Natural killer cell (primary cell): ENCODE measurements around the gene ORC6. TPM values are rescaled to one million over a fixed set of nuclear protein-coding genes. Genes with fewer than 3 reads are reported as not detected.

Experiments used
- ATAC-seq, 3 donors: fragments of 150-1000 bp in 2 of 3; fragments of 200-7000 bp in 1 of 3; cut with Tn5 transposase; 1 replicate in 1 of 3; 2 replicates in 2 of 3; pipeline ENCODE4 v1.10.0; 2021; ENCODE audit warnings: mild to moderate bottlenecking in 2 of 3, moderate library complexity in 2 of 3
- DNase-seq, 2 donors: peaks; one replicate each; pipeline versions ENCODE4 v3.0.0 to v3.0.0-alpha.2; 2013 to 2021; ENCODE audit warnings: mixed read lengths in 1 of 2
- H3K27ac ChIP-seq: one replicate; pipeline ENCODE4 v1.5.1; 2013; ENCODE audit warnings: mild to moderate bottlenecking, low read length
- H3K27me3 ChIP-seq: one replicate; pipeline ENCODE4 v1.6.1; 2013; ENCODE audit warnings: low read length; ENCODE audit not compliant: control insufficient read depth, insufficient read depth
- H3K36me3 ChIP-seq: one replicate; pipeline ENCODE4 v1.6.1; 2013; ENCODE audit warnings: low read length; ENCODE audit not compliant: control insufficient read depth, insufficient read depth
- H3K4me1 ChIP-seq: one replicate; pipeline ENCODE4 v1.6.1; 2013; ENCODE audit warnings: low read length; ENCODE audit not compliant: control insufficient read depth, insufficient read depth
- H3K4me3 ChIP-seq: one replicate; pipeline ENCODE4 v1.5.1; 2013; ENCODE audit warnings: low read length
- H3K9me3 ChIP-seq: one replicate; pipeline ENCODE4 v1.6.1; 2013; ENCODE audit warnings: low read length; ENCODE audit not compliant: control insufficient read depth, insufficient read depth
- H3K27ac Mint-ChIP-seq, 2 donors: one replicate each; pipeline ENCODE4 v1.8.0; 2022; ENCODE audit warnings: mild to moderate bottlenecking in 2 of 2, mixed read lengths in 2 of 2, moderate library complexity in 1 of 2
- H3K27me3 Mint-ChIP-seq, 2 donors: one replicate each; pipeline ENCODE4 v1.8.0; 2022; ENCODE audit warnings: low read depth in 2 of 2, mixed read lengths in 2 of 2
- H3K36me3 Mint-ChIP-seq: one replicate; pipeline ENCODE4 v1.8.0; 2022; ENCODE audit warnings: mixed read lengths
- H3K4me1 Mint-ChIP-seq, 2 donors: one replicate each; pipeline ENCODE4 v1.8.0; 2022; ENCODE audit warnings: mixed read lengths in 2 of 2
- H3K4me3 Mint-ChIP-seq: one replicate; pipeline ENCODE4 v1.8.0; 2022; ENCODE audit warnings: mild to moderate bottlenecking, moderate library complexity, mixed read lengths
- H3K9me3 Mint-ChIP-seq, 2 donors: one replicate each; pipeline ENCODE4 v1.8.0; 2022; ENCODE audit warnings: mixed read lengths in 2 of 2
- WGBS: methylation state at CpG from one replicate; pipeline ENCODE4 v1.1.7; 2013; ENCODE audit warnings: missing lambda C conversion rate; ENCODE audit not compliant: insufficient coverage; 5-methylcytosine and 5-hydroxymethylcytosine counted together
- intact Hi-C: fragments of 100-400 bp; cut with micrococcal nuclease; formaldehyde crosslinking; loops from one replicate; pipeline ENCODE4 v1.14.2; 2022
- total RNA-seq, 4 donors: library from RNA; stranded (reverse); fragments of 120-200 nt in 1 of 4; gene quantifications; one replicate each; pipeline versions ENCODE4 v1.2.3 to v1.2.4, GENCODE V29; 2013 to 2022
- TF ChIP-seq, protein P1 (sequence below): fragments of 200-600 bp; IDR thresholded peaks from one replicate; pipeline ENCODE4 v1.8.0; 2022; ENCODE audit warnings: antibody characterized with exemption

ORC6 gene
- total RNA-seq, 3 donors from 2014 or later (not counting 1 experiment from before 2014, with no cell fraction given), result 2.9 to 11.4 (median 5.9) TPM

- no peak overlapping the region for H3K4me3 Mint-ChIP-seq
- Histone ChIP-seq H3K9me3 (no peaks in the 10 kb centered on the region), H3K4me3 (no peak overlapping the region), H3K27me3 (no peaks in the 10 kb centered on the region), H3K4me1 (no peaks in the 10 kb centered on the region), H3K27ac (no peak overlapping the region), H3K36me3 (no peaks in the 10 kb centered on the region)
- no peak for DNase-seq
- H3K36me3 Mint-ChIP-seq, result no peaks in the 10 kb centered on the region
- WGBS, result 97% methylated on average over 5 of the region's 5 CpGs
- TF ChIP-seq, protein P1, sequence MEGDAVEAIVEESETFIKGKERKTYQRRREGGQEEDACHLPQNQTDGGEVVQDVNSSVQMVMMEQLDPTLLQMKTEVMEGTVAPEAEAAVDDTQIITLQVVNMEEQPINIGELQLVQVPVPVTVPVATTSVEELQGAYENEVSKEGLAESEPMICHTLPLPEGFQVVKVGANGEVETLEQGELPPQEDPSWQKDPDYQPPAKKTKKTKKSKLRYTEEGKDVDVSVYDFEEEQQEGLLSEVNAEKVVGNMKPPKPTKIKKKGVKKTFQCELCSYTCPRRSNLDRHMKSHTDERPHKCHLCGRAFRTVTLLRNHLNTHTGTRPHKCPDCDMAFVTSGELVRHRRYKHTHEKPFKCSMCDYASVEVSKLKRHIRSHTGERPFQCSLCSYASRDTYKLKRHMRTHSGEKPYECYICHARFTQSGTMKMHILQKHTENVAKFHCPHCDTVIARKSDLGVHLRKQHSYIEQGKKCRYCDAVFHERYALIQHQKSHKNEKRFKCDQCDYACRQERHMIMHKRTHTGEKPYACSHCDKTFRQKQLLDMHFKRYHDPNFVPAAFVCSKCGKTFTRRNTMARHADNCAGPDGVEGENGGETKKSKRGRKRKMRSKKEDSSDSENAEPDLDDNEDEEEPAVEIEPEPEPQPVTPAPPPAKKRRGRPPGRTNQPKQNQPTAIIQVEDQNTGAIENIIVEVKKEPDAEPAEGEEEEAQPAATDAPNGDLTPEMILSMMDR, result no peak
- no peaks in the 10 kb centered on the region for H3K4me1 Mint-ChIP-seq
- no peak overlapping the region for H3K27ac Mint-ChIP-seq
- no peaks in the 10 kb centered on the region for H3K27me3 Mint-ChIP-seq
- intact Hi-C loops, result no loop called here
- ATAC-seq, result no peak
- no peaks in the 10 kb centered on the region for H3K9me3 Mint-ChIP-seq
Measured at GRCh38 chr16:46650254-46650623, 39.2 kb upstream of the ORC6 start.

- Histone ChIP-seq H3K27ac (no peak overlapping the region), H3K4me3 (no peak overlapping the region), H3K4me1 (no peaks in the 10 kb centered on the region), H3K27me3 (no peaks in the 10 kb centered on the region), H3K9me3 (no peaks in the 10 kb centered on the region), H3K36me3 (no peaks in the 10 kb centered on the region)
- no peak for ATAC-seq
- H3K36me3 Mint-ChIP-seq, result no peaks in the 10 kb centered on the region
- no peaks in the 10 kb centered on the region for H3K27me3 Mint-ChIP-seq
- no peak overlapping the region for H3K27ac Mint-ChIP-seq
- TF ChIP-seq, protein P1, result no peak
- H3K4me3 Mint-ChIP-seq, result no peak overlapping the region
- intact Hi-C loops, result no loop called here
- 92% methylated on average over 3 of the region's 3 CpGs for WGBS
- H3K4me1 Mint-ChIP-seq, result no peaks in the 10 kb centered on the region
- DNase-seq, result no peak
- no peaks in the 10 kb centered on the region for H3K9me3 Mint-ChIP-seq
Measured at GRCh38 chr16:46651305-46651704, 38.2 kb upstream of the ORC6 start.

- DNase-seq (peak in 1 of 2 donors; percentile 15), ATAC-seq (peak; percentile 29 to 82 (median 50))
- Mint-ChIP-seq H3K4me3 (no peak overlapping the region), H3K9me3 (no peaks in the 10 kb centered on the region), H3K36me3 (peaks cover 12% of the 10 kb centered on the region), H3K4me1 (peaks cover 0 to 8% of the 10 kb centered on the region in 2 donors), H3K27me3 (no peaks in the 10 kb centered on the region), H3K27ac (peak overlapping the region; percentile 19 to 44)
- intact Hi-C loops, result no loop called here
- no peaks in the 10 kb centered on the region for H3K4me1 ChIP-seq
- 5% methylated on average over 1 of the region's 1 CpG for WGBS
- no peak overlapping the region for H3K27ac ChIP-seq
- peaks cover 32% of the 10 kb centered on the region for H3K36me3 ChIP-seq
- H3K27me3 ChIP-seq, result no peaks in the 10 kb centered on the region
- H3K4me3 ChIP-seq, result no peak overlapping the region
- TF ChIP-seq, protein P1, result no peak
- no peaks in the 10 kb centered on the region for H3K9me3 ChIP-seq
Measured at GRCh38 chr16:46658925-46659324, 30.5 kb upstream of the ORC6 start.

DNA sequence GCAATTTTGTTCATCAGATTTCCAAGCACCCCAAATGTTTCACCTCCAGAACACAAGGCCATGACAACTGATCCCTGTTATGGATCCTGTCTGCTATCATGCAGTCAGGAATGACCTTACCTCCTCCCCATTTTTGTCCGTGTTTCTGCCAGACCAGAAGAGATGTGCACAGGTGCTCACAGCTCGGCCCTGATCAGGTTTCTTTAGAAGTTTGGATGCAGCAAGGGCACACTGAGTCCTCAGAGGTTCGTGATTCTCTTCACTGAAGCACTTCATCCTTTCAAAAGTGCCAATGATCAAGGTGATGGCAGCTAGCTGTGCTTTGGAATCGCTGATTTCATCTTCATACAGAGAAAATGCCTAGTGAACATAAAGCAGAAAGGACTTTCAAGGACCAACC, 27.3 kb upstream of the ORC6 start:
- ATAC-seq, result no peak
- H3K27me3 ChIP-seq, result no peaks in the 10 kb centered on the region
- H3K9me3 ChIP-seq, result no peaks in the 10 kb centered on the region
- H3K4me3 Mint-ChIP-seq, result no peak overlapping the region
- H3K9me3 Mint-ChIP-seq, result no peaks in the 10 kb centered on the region
- H3K4me1 Mint-ChIP-seq, result peaks cover 0 to 8% of the 10 kb centered on the region in 2 donors
- H3K36me3 Mint-ChIP-seq, result peaks cover 12% of the 10 kb centered on the region
- no peak for DNase-seq
- 75% methylated on average over 4 of the region's 4 CpGs for WGBS
- H3K27ac ChIP-seq, result no peak overlapping the region
- no peaks in the 10 kb centered on the region for H3K27me3 Mint-ChIP-seq
- TF ChIP-seq, protein P1, result no peak
- H3K36me3 ChIP-seq, result peaks cover 48% of the 10 kb centered on the region
- H3K27ac Mint-ChIP-seq, result no peak overlapping the region
- H3K4me3 ChIP-seq, result no peak overlapping the region
- intact Hi-C loops, result no loop called here
- no peaks in the 10 kb centered on the region for H3K4me1 ChIP-seq
